DOHH2 (cell line): Measurements from ENCODE around the gene SMARCA2.

Experiments
- H3F3A ChIP-seq: fragments of 200-600 bp; sonication (generic), shearing (Covaris generic); 2 replicates; pipeline ENCODE4 v1.6.0; 2016; ENCODE audit warnings: antibody characterized with exemption, mild to moderate bottlenecking; ENCODE audit not compliant: control insufficient read depth, insufficient read depth
- H3K27ac ChIP-seq: fragments of 200-600 bp; sonication (generic); 2 replicates; pipeline ENCODE4 v1.5.1; 2014; ENCODE audit warnings: low read depth, mild to moderate bottlenecking, low read length, moderate library complexity
- H3K27me3 ChIP-seq: fragments of 200-600 bp; sonication (generic); 2 replicates; pipeline ENCODE4 v1.6.1; 2014; ENCODE audit warnings: mild to moderate bottlenecking, low read length, mixed read lengths; ENCODE audit not compliant: control insufficient read depth
- H3K36me3 ChIP-seq: fragments of 200-600 bp; sonication (generic); 2 replicates; pipeline ENCODE4 v1.6.1; 2014; ENCODE audit warnings: mild to moderate bottlenecking, low read length, moderate library complexity, mixed read lengths; ENCODE audit not compliant: control insufficient read depth
- H3K4me1 ChIP-seq: fragments of 200-600 bp; sonication (generic); 2 replicates; pipeline ENCODE4 v1.6.1; 2014; ENCODE audit warnings: mild to moderate bottlenecking, low read length, mixed read lengths; ENCODE audit not compliant: control insufficient read depth
- H3K4me2 ChIP-seq: fragments of 200-600 bp; sonication (generic); 2 replicates; pipeline ENCODE4 v1.6.0; 2014; ENCODE audit warnings: mild to moderate bottlenecking, low read length, moderate library complexity
- H3K4me3 ChIP-seq: fragments of 200-600 bp; sonication (generic); 2 replicates; pipeline ENCODE4 v1.5.1; 2014; ENCODE audit warnings: mild to moderate bottlenecking, low read length, mixed read lengths
- H3K79me2 ChIP-seq: fragments of 200-600 bp; sonication (generic); 2 replicates; pipeline ENCODE4 v1.6.1; 2014; ENCODE audit warnings: mild to moderate bottlenecking, low read length, mixed read lengths; ENCODE audit not compliant: control insufficient read depth
- H3K9me2 ChIP-seq: fragments of 200-600 bp; sonication (generic); replicated peaks from 2 replicates; pipeline ENCODE4 v1.6.1; 2014; ENCODE audit warnings: mild to moderate bottlenecking, low read length, mixed read lengths; ENCODE audit not compliant: control insufficient read depth
- H3K9me3 ChIP-seq: fragments of 200-600 bp; sonication (generic); 2 replicates; pipeline ENCODE4 v1.6.1; 2014; ENCODE audit warnings: antibody characterized with exemption, low read length, mixed read lengths; ENCODE audit not compliant: control insufficient read depth, insufficient read depth
- H4K20me1 ChIP-seq: fragments of 200-600 bp; sonication (generic); 2 replicates; pipeline ENCODE4 v1.6.0; 2014; ENCODE audit warnings: low read depth, mild to moderate bottlenecking, antibody characterized with exemption, low read length, moderate library complexity; ENCODE audit not compliant: control insufficient read depth, insufficient read depth
- EZH2phosphoT487 ChIP-seq: fragments of 200-600 bp; sonication (generic); IDR thresholded peaks from 2 replicates; pipeline ENCODE4 v1.6.1; 2017; ENCODE audit warnings: borderline replicate concordance, mild to moderate bottlenecking, antibody characterized with exemption, low read length, moderate library complexity, mixed read lengths
- TF ChIP-seq, protein P1 (sequence below): fragments of 200-600 bp; sonication (generic); IDR thresholded peaks from one replicate; pipeline ENCODE4 v1.5.1; 2014; ENCODE audit warnings: antibody characterized with exemption, mild to moderate bottlenecking, low read depth, low read length; ENCODE audit not compliant: poor library complexity, severe bottlenecking

SMARCA2 gene

DNA sequence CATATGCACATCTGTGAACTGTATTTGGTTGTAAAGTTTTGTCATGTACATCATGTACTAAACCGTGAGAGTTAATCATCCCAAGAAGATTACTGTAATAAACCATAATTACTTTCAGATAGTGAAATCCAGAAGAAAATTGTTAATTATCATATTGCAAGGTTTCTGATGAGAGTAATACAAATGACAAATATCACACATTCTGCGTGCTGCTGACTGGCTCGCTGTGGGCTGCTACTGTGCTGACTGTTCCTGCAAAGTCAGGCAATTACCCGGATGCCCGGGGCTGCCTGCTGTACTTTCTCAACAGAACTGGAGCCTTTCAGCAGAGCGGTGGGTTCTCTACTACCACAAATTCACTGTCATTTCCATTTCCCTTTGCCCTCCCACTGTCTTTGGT is 68.3 kb downstream of the SMARCA2 start:
- Histone ChIP-seq H3K4me3 (no peak overlapping the region), H3K36me3 (peaks cover 84% of the 10 kb centered on the region), H3K4me1 (no peaks in the 10 kb centered on the region), H3K79me2 (no peaks in the 10 kb centered on the region), H4K20me1 (no peaks in the 10 kb centered on the region), H3F3A (no peaks in the 10 kb centered on the region), H3K27me3 (no peaks in the 10 kb centered on the region), H3K27ac (no peak overlapping the region), H3K9me2 (no peaks in the 10 kb centered on the region), H3K4me2 (no peak overlapping the region), H3K9me3 (no peaks in the 10 kb centered on the region)
- TF ChIP-seq EZH2phosphoT487 = no peak
- TF ChIP-seq, protein P1, sequence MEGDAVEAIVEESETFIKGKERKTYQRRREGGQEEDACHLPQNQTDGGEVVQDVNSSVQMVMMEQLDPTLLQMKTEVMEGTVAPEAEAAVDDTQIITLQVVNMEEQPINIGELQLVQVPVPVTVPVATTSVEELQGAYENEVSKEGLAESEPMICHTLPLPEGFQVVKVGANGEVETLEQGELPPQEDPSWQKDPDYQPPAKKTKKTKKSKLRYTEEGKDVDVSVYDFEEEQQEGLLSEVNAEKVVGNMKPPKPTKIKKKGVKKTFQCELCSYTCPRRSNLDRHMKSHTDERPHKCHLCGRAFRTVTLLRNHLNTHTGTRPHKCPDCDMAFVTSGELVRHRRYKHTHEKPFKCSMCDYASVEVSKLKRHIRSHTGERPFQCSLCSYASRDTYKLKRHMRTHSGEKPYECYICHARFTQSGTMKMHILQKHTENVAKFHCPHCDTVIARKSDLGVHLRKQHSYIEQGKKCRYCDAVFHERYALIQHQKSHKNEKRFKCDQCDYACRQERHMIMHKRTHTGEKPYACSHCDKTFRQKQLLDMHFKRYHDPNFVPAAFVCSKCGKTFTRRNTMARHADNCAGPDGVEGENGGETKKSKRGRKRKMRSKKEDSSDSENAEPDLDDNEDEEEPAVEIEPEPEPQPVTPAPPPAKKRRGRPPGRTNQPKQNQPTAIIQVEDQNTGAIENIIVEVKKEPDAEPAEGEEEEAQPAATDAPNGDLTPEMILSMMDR = no peak

DNA sequence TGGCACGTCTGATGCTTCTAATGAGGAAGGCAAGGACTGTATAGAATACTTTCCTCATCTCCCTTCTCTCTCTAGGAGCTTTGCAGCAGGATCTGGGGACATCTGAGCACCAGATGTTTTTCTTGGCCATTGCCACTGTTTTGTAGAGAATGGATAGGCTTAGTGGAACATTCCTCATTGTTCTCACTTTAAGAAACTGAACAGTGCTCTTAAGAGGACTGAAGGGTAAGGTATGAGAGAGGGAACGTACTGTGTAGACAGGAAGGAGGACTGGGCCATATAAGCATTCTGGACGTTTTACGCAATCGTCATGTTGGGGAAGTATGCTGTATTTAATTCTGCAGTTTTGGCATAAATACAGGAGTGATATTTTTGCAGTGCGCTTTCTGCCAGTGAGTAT is 70.6 kb downstream of the SMARCA2 start:
- Histone ChIP-seq H3K9me2 (no peaks in the 10 kb centered on the region), H3F3A (no peaks in the 10 kb centered on the region), H3K79me2 (no peaks in the 10 kb centered on the region), H3K27ac (no peak overlapping the region), H3K9me3 (no peaks in the 10 kb centered on the region), H3K4me1 (no peaks in the 10 kb centered on the region), H3K4me2 (no peak overlapping the region), H3K36me3 (peaks cover 91% of the 10 kb centered on the region), H4K20me1 (no peaks in the 10 kb centered on the region), H3K27me3 (no peaks in the 10 kb centered on the region), H3K4me3 (no peak overlapping the region)
- no peak for TF ChIP-seq EZH2phosphoT487
- TF ChIP-seq, protein P1 = no peak

DNA sequence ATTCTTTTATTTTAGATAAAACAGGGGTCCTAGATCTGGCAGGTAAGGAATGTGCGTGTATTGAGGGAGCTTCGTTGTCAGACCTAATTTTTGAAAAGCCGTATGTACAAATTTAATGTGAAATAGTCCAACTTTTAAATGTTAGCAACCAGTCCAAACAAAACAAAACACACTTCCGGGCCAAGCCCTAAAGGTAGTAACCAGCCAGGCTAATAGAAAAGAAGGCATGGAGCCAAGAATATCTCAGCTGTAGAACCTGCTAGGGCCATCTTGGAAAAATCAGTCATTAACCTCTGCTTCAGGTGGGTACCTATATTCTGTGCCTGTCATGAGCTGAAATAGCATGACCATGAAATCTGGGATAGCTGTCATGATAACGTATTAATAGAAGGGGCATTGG is 71.0 kb downstream of the SMARCA2 start:
- Histone ChIP-seq H3K4me1 (no peaks in the 10 kb centered on the region), H3K4me3 (no peak overlapping the region), H3K27ac (no peak overlapping the region), H4K20me1 (no peaks in the 10 kb centered on the region), H3F3A (no peaks in the 10 kb centered on the region), H3K9me2 (no peaks in the 10 kb centered on the region), H3K36me3 (peaks cover 94% of the 10 kb centered on the region), H3K4me2 (no peak overlapping the region), H3K79me2 (no peaks in the 10 kb centered on the region), H3K27me3 (no peaks in the 10 kb centered on the region), H3K9me3 (no peaks in the 10 kb centered on the region)
- no peak for TF ChIP-seq EZH2phosphoT487
- TF ChIP-seq, protein P1 = no peak

DNA sequence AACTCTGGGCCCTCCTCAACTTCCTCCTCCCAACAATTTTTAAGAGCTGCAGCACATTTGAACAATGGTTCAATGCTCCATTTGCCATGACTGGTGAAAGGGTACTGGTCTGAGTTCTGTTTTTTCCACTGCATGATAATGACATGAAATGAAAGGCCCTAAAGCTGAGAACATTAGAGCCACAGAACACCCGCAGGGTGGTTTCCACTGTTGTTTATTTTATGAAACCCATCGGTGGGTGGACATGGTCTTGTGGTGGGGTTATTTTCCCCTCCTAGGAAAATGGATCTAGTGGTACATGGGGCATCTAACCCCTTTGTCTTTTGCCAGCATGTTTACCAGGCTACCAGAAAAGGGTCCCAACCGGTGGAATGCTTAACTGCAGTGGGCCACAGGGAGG is 71.8 kb downstream of the SMARCA2 start:
- Histone ChIP-seq H3K36me3 (peaks cover 94% of the 10 kb centered on the region), H3K4me2 (no peak overlapping the region), H3K9me2 (no peaks in the 10 kb centered on the region), H3K27ac (no peak overlapping the region), H3K27me3 (no peaks in the 10 kb centered on the region), H3K9me3 (no peaks in the 10 kb centered on the region), H3F3A (no peaks in the 10 kb centered on the region), H3K79me2 (no peaks in the 10 kb centered on the region), H3K4me1 (no peaks in the 10 kb centered on the region), H4K20me1 (no peaks in the 10 kb centered on the region), H3K4me3 (no peak overlapping the region)
- TF ChIP-seq, protein P1 = no peak
- no peak for TF ChIP-seq EZH2phosphoT487
